HG03575 (cell line): ENCODE data around the gene PAAF1.
A peak's percentile ranks its signal among the peaks of the same experiment; 100 is the strongest.

ENCODE experiments used
- ATAC-seq: cut with Tn5 transposase; IDR thresholded peaks from one replicate; pipeline ENCODE4 v1.9.1; 2021; ENCODE audit not compliant: unreplicated experiment, insufficient number of reproducible peaks, low FRiP score; ENCODE audit errors: extremely low read depth

PAAF1 gene, protein sequence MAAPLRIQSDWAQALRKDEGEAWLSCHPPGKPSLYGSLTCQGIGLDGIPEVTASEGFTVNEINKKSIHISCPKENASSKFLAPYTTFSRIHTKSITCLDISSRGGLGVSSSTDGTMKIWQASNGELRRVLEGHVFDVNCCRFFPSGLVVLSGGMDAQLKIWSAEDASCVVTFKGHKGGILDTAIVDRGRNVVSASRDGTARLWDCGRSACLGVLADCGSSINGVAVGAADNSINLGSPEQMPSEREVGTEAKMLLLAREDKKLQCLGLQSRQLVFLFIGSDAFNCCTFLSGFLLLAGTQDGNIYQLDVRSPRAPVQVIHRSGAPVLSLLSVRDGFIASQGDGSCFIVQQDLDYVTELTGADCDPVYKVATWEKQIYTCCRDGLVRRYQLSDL

DNA sequence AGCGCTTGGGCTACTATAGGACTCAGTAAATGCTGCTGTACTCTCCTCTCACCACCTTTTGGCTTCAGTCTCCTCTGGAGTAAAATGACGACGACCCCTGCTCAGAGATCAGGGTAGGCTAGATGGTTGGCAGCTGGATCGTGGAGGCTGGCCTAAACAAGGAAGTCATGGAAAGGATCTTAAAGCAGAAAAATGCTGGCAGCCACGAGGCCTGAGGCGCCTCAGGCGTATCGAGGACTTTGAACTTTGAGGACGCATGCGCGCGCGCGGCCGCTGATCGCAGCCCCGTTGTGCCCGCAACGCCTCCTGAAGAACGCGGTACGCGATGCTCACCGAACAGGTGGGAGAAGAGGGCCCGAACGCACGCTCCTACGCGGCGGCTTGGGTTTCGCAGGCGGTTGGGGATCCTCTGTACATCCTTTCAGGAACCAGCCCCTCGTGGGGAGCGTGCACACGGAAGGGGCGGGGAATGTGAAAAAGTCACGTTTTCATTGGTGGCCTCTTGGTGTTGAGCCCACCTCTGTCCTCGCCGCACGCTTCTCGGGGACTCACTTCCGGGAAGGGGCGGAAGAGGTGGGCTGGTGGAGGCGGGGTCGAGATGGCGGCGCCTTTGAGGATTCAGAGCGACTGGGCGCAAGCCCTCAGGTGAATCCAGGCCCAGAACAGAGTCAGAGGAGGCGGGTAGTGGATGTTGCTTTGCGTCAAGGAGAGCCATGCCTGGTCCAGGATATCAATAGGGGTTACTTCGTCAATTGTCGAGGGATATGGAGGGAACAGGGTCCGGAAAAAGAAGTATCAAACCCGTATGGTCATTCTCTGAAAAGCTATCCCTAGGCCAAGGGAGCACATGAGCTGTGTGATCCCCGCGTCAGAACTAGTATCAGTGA, at the start of gene PAAF1, which contains the start of gene COA4:
PAAF1 (plus strand) TSS at position 576 of the 887 bp plus-strand sequence; CDS start at position 599, 23 bp downstream.
COA4 (minus strand) TSS at position 423 of the 887 bp plus-strand sequence. CDS start 3,468 bp downstream, outside the sequence.
- peak; percentile 71 for ATAC-seq

DNA sequence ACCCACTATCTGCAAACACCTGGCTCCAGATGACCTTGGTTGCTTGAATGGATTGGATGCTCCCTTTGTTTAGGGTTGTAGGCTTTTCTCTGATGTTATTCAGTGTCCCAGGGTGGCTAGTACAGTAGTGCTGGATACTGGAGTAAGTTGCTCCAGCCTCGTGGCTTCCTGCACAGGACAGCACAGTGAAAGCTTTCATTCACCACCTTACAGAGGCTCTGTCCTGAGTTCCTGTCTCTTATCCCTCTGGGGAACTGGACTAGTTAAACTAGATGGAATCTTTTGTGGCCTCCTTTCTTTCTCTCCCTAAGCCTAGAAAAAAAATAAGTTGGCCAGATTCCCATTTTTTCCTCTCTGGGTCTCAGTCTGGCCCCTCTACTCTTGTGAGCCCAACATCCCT, 46.5 kb upstream of the PAAF1 start:
- ATAC-seq = no peak

DNA sequence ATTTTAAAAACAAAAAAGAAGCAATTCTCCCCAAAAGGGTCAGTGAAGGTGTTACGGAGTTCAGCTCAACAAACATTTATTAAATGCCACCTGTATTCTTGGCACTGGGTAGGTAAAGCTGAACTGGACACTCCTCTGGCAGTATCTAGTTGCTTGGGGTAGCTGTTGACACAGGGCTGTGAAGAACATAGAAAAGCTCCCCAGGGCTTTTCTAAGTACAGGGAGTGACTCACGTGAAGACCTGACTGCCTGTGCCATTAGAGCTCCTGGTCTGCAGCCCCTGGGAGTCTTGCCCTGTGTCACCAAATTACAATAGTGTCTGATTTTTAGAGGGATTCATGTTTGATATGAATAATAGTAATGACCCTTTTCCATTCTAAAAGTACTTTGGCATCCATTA, 43.7 kb upstream of the PAAF1 start:
- ATAC-seq = no peak

DNA sequence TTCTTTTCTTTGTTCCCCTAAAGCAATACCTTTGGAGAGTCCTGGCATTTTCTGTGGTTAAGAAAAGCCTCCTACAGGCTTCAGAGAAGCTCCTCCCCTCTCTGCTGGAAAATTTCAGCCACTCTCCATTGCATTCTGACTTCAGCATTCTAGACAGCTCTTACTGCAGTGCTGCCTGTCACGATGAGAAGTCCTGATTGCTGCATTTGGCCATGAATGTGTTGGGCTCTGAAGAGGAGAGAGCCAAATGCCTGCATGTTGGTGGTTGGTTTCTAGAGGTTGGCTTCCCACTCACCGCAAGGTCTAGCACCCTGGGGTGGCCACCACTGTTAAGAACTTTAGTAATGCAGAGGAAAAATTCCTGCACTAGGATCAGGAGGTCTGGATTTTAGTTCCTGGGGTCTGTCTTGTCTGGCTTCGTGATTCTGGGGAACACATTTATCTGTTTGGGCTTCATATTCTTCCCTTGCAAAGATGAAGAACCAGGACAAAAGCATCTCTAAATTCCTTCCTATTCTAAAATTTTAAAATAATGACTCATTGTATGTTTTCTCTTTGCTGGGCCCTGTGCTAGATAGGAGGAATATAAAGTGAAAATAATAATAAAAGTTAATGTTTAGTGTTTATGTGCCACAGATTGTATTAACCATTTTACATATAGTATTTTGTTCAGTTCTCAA, 38.2 kb upstream of the PAAF1 start:
- ATAC-seq = no peak

DNA sequence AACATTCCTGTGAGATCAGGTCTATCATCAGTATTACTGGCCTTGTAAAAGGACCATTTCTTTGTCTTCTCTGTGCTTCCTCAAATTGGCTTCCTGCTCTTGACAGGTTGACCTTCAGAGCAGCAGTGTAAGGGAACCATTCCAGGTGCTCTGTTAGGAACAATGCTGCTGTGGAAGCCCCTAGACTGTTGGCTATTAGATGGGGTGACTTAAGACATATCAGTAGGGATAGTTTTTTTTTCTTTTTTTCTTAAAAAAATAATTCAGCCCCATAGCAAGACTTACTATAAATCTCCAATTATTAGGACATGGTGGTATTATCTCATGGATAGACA, 37.7 kb upstream of the PAAF1 start:
- no peak for ATAC-seq

DNA sequence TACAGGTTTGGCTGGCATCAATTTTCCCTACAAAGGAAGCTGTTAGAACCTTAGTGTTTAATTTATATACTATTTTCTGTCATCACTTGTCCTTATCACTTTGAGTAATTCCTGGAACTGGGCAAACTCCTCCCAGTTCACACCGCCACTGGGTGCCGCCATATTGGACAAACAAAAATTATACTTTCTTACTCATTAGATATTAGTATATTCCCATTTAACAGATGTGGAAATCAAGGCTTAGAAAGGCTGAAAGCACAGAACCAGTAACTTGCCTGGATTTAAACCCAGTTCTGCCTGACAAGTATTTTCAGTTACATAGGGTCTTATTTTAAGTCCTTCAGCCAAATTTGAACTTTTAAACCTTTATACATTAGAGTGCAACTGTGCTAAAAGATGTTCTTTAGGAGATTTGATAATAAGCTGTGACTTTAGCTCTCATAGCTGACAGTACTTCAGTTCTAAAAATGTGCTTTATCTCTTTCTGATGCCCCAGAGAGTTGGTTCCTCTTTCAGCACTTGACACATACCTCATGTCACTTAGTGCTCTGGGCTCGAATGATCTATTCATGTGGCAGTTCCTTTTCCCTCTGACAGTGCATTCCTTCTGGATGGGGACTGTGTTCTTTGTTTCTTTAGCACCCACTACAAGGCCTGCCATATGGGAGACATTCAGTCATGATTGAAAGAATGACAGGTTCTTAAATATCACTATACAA, 25.6 kb upstream of the PAAF1 start:
- no peak for ATAC-seq

DNA sequence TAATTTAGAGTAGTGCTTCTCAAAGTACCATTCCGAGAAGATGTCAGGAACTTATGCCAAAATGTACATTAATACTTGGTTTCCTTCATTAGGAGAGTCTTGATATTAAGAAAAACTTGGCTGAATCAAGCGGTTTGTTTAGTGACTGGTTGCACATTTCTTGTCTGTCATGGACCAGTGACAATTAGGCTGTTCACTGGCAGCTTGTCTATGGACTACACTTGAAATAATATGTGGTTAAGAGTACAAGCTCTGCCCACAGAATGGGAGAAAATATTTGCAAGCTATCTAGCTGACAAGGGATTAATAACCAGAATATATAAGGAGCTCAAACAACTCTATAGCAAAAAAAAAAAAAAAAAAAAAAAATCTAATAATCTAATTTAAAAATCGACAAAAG, 24.8 kb upstream of the PAAF1 start:
- no peak for ATAC-seq

DNA sequence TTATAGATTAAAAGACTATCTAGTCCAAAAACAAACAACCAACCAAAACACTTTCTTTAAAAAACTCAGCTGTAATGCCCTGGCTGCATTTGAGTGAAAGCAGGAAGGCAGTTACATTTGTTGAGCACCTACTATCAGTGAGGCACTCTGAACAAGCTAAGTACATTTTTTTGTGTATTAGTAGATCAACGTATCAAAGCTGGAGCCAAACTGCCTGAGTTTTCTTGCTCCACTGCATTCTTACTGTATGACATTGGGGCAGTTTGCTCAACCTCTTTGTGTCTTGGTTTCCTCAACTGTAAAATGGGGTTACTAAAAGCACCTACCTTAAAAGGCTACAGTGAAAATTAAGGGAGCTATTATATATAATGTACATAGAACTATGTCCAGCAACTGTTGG, 22.1 kb upstream of the PAAF1 start:
- ATAC-seq = no peak

DNA sequence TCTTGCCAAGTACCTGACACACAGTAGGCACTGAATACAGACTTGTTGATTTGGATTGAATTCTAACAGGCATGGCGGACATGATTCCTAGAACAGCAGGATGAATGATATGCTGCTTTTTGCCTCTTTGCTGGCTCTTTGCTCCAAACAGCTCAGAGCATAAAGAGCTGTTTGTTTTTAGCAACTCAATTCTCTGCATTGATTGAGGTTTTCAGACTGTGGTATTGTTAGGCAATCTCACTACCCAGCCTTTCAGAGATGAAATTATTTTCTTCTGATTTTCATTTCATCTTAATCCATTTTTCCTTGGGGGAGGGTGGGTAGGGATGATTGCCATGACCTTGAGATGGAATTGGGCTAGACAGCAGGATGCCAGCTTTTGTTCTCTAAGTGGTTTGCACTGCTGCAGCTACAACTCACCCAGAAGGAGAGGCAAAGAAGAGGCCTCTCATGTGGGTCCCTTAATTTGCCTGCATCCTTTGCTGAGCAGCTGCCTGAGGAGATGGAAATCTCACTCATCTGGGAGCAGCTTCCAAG, 20.7 kb upstream of the PAAF1 start:
- no peak for ATAC-seq

DNA sequence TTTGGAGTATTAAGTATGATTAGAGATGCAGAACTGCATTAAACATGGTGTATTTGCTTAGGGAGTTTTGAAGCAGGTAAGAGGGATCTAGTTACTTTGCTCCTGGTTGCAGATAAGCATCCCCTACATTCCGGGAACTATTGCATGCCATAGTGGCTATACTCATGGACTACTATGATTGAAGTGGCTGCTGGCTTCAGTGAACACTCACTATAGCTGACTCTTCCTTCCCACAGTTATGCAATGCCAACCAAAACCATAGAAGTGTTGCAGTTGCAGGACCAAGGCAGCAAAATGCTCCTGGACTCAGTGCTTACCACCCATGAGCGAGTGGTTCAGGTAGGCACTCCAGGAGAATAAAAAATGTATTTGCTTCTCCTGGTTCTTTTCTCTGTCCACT, 17.1 kb upstream of the PAAF1 start:
- ATAC-seq = no peak

DNA sequence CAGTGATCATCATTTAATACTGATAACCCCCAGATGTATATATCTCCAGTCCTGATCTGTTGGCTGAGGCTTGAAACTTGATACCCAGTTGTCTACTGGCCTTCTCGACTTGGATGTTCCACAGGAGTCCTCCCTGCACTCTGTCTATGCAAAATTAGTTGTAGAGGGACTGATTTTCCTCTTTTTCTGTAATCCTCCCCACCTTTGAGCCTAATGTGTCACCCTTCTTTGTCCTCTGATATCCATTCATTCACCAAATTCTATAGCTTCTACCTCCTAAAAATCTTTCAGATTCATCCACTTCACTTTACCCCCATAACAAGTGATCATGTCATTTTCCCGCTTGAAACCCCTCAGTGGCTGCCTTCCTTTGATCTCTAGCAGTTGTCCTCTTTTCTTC, 16.6 kb upstream of the PAAF1 start:
- ATAC-seq = no peak

DNA sequence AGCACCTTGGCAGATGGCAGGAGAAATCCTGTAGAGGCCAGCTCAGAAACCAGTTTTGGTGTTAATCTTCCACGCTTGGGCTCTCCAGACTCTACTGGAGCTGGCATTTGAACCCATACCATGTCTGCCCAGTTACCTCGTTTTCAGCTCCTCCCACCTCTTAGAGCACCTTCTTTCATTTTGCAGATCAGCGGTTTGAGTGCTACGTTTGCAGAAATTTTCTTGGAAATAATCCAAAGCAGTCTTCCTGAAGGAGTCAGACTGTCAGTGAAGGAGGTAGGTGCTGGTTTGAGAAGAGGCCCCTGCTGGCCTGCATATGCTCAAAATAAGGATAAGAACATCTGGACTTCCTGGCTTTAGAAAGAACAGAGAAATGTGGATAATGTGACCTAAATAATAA, 13.8 kb upstream of the PAAF1 start:
- no peak for ATAC-seq

DNA sequence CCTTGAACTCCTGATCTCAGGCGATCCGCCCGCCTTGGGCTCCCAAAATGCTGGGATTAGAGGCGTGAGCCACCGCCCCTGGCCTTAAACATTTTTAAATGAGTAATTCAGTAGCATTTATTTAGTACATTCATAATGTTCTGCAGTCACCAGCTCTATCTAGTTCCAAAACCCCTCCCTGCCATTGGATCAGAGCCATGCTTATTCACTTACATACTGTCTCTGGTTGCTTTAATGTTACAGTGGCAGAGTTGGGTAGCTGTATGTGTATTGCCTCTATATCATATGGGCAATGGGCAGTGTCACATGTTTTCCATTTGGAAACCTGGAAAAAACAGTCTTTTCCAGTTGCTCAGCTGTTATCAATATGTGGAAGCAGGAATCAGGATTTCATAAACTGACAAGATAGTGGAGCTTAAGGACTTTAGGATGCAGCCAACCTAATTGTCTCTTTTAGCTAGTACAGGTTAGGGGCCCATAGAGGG, 10.7 kb upstream of the PAAF1 start:
- ATAC-seq = no peak

DNA sequence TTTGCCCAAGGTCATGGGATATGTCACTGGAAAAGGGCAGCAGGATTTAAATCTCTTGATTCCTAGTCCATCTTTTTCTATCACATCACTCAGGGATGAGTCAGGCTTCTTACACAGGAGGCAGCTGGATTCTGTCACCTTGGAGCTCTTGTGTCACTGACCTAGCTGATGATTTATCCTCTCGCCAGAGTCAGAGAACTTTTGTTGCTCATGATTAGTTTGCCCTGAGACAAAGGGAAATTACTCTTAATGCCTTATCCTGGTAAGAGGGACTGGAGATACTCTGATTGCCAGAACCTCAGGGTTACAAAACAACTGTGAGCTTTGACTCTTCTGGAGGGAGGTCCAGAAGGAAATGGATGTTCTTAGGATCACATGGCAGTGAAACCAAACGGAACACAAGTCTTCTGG, 10.2 kb upstream of the PAAF1 start:
- ATAC-seq = no peak

DNA sequence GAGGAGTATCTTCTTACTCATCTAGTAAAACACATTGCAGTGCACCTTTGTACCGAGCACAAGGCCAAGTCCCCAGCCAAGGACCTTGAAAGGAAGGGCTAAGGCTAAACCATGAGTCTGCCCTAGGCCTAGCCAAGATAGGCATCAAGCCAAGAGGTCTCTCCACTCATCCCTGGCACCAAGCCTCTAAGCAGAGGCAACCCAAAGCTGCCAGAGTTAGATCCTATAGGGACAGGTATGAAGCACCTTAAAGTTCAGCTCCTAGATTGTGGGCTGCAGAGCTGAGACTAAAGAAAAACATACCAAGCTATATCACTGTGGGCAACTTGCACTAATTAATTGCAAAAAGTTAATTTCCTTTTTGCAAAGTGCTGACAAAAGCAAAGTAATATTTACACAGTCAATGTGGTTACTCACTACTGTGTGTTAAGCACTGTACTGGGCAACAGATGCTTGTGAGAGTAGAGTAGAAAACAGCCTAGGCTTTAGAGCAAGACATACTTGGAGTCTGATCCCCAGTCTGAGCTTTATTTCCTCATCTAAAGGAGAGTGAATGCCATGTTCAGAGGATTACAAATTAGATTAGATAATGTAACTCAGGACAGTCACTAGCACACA, 7.4 kb upstream of the PAAF1 start:
- ATAC-seq = no peak

DNA sequence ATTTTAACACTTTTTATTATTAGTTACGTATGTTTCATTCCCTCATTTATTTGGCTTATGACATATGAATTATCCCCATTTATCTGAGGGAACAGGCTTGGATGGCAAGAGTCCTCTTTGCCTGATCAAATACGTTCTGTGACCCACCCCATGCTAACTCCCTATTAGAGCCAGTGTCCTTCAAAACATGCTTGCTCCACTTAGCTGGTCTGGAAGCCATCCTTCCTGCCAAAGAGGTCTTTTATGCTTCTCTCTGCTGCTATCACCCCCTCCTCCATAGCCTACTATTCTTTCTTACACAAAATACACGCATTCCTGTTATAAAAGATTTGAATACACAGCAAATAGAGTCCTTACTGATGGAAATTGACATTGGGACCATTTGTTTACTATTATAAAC, 6.5 kb upstream of the PAAF1 start:
- no peak for ATAC-seq

DNA sequence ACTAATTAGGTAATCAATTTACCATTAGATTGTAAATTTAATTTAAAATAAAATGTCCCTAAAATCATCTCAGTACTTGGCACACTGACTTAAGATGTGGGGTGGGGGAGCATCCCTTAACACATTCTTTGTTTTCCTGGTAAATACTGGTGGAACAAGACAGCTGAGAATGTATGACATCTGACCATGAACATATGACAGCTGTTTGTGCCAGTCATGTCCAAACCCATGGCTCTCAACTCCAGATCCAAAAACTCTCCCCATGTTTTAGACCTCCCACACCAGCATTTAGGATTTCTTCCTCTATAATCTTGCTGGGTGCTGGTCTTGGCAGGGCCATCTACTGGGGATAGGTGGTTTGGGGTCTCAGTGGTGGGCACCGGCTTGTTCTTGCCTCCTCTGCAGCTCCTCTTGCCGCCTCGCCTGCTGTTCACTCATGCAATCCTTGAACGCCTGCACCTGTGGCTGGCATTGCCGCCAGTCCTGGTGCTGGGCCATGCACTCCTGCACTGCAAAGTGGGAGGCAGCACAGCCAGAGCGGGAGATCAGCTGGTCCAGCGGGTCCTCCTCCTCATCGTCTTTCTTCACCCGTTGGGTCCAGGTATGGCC, 3.9 kb upstream of the PAAF1 start:
- ATAC-seq = no peak

DNA sequence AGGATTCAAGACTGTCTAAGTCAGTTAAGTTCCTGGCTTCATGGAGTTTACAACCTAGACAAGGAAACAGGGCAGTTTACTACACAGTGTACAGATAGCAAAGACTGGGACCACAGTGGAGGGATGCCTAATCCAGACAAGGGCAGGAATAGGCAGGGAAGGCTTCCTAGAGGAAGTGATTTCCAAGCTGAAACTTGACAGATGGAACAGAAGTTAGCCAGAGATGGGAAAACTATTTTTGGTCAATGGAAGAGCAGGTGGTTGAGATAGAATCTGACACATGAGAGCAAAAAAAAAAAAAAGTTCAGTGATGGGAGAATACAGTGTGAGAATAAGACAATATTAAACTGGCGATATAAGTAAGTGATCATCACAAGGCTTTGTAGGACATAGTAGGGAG, 1.4 kb upstream of the PAAF1 start:
- no peak for ATAC-seq
